ENCODE data around the gene EDEM1.
A peak's percentile ranks its signal among the peaks of the same experiment; 100 is the strongest.
"Not testable (repeated sequence)": the region's sequence is repeated elsewhere in the genome, so short reads cannot be mapped to it uniquely, and the experiment has no call there.

The EDEM1 gene

DNA sequence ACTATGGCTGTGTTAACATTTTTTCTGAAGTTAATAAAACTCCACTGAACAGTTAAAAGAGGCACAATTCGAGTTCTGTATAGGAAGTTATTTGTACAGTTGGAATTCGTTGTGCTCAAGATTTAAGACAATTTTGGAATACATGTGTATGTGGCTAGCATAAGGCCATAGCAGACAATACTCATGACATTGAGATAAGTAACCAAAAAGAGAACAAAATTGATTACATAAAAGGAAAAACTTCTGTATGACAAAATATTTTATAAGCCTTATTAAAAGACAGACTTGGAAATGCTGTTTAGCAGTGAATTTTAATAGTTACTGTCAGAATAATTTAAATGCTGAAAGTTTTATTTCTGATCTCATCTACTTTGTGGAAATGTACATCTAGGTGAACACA lies 17.7 kb upstream of the EDEM1 start:
- no peak overlapping the region for H3K27ac ChIP-seq (ENCODE audit: insufficient read depth, low read length, poor library complexity, severe bottlenecking)
- no peaks in the 10 kb centered on the region for H3K27me3 ChIP-seq (replicated peaks; ENCODE audit: control insufficient read depth, insufficient read depth, low read length, poor library complexity, severe bottlenecking)
- H3K4me3 ChIP-seq (ENCODE audit: insufficient read depth, low read depth, low read length, poor library complexity, severe bottlenecking): no peak overlapping the region
- H3K4me1 ChIP-seq (ENCODE audit: control insufficient read depth, insufficient read depth, low read length, poor library complexity, severe bottlenecking): no peaks in the 10 kb centered on the region
- peaks cover 32% of the 10 kb centered on the region for H3K36me3 ChIP-seq (ENCODE audit: control insufficient read depth, insufficient read depth, low read length)
- H3K9me3 ChIP-seq (ENCODE audit: control insufficient read depth, low read length): no peaks in the 10 kb centered on the region
- DNase-seq: no peak

- Histone ChIP-seq H3K27ac (ENCODE audit: insufficient read depth, low read length, poor library complexity, severe bottlenecking) (no peak overlapping the region), H3K9me3 (ENCODE audit: control insufficient read depth, low read length) (no peaks in the 10 kb centered on the region), H3K4me1 (ENCODE audit: control insufficient read depth, insufficient read depth, low read length, poor library complexity, severe bottlenecking) (no peaks in the 10 kb centered on the region), H3K4me3 (ENCODE audit: insufficient read depth, low read depth, low read length, poor library complexity, severe bottlenecking) (no peak overlapping the region), H3K36me3 (ENCODE audit: control insufficient read depth, insufficient read depth, low read length) (peaks cover 43% of the 10 kb centered on the region), H3K27me3 (replicated peaks; ENCODE audit: control insufficient read depth, insufficient read depth, low read length, poor library complexity, severe bottlenecking) (no peaks in the 10 kb centered on the region)
- no peak for DNase-seq
Measured at GRCh38 chr3:5170975-5171374, 16.5 kb upstream of the EDEM1 start.

GRCh38 chr3:5172018-5172417 lies 15.5 kb upstream of the EDEM1 start:
- H3K4me3 ChIP-seq (ENCODE audit: insufficient read depth, low read depth, low read length, poor library complexity, severe bottlenecking): no peak overlapping the region
- no peak for DNase-seq
- H3K27ac ChIP-seq (ENCODE audit: insufficient read depth, low read length, poor library complexity, severe bottlenecking): no peak overlapping the region
- no peaks in the 10 kb centered on the region for H3K4me1 ChIP-seq (ENCODE audit: control insufficient read depth, insufficient read depth, low read length, poor library complexity, severe bottlenecking)
- H3K27me3 ChIP-seq (replicated peaks; ENCODE audit: control insufficient read depth, insufficient read depth, low read length, poor library complexity, severe bottlenecking): no peaks in the 10 kb centered on the region
- peaks cover 47% of the 10 kb centered on the region for H3K36me3 ChIP-seq (ENCODE audit: control insufficient read depth, insufficient read depth, low read length)
- H3K9me3 ChIP-seq (ENCODE audit: control insufficient read depth, low read length): no peaks in the 10 kb centered on the region

GRCh38 chr3:5179036-5179435 lies 8.5 kb upstream of the EDEM1 start:
- not testable (repeated sequence) for DNase-seq; H3K27me3 ChIP-seq (replicated peaks; ENCODE audit: control insufficient read depth, insufficient read depth, low read length, poor library complexity, severe bottlenecking); H3K4me1 ChIP-seq (ENCODE audit: control insufficient read depth, insufficient read depth, low read length, poor library complexity, severe bottlenecking); H3K9me3 ChIP-seq (ENCODE audit: control insufficient read depth, low read length); H3K27ac ChIP-seq (ENCODE audit: insufficient read depth, low read length, poor library complexity, severe bottlenecking); H3K4me3 ChIP-seq (ENCODE audit: insufficient read depth, low read depth, low read length, poor library complexity, severe bottlenecking)
- peaks cover 42% of the 10 kb centered on the region for H3K36me3 ChIP-seq (ENCODE audit: control insufficient read depth, insufficient read depth, low read length)

GRCh38 chr3:5181469-5182141 lies 5.9 kb upstream of the EDEM1 start:
- Histone ChIP-seq H3K27me3 (replicated peaks; ENCODE audit: control insufficient read depth, insufficient read depth, low read length, poor library complexity, severe bottlenecking) (no peaks in the 10 kb centered on the region), H3K4me3 (ENCODE audit: insufficient read depth, low read depth, low read length, poor library complexity, severe bottlenecking) (no peak overlapping the region), H3K36me3 (ENCODE audit: control insufficient read depth, insufficient read depth, low read length) (peaks cover 22% of the 10 kb centered on the region), H3K27ac (ENCODE audit: insufficient read depth, low read length, poor library complexity, severe bottlenecking) (no peak overlapping the region), H3K9me3 (ENCODE audit: control insufficient read depth, low read length) (no peaks in the 10 kb centered on the region), H3K4me1 (ENCODE audit: control insufficient read depth, insufficient read depth, low read length, poor library complexity, severe bottlenecking) (peaks cover 3% of the 10 kb centered on the region)
- no peak for DNase-seq

DNA sequence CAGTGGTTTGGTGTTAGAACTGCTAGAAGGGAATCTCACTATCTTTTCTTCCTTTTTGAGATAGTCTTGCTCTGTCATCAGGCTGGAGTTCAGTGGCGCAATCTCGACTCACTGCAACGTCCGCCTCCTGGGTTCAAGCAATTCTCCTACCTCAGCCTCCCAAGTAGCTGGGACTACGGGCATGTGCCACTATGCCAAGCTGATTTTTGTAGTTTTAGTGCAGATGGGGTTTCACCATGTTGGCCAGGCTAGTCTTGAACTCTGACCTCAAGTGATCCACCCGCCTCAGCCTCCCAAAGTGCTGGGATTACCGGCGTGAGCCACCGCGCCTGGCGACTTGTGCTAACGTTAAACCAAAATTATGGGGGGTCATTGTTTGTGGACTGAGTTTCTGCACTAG lies 3.8 kb upstream of the EDEM1 start:
- H3K9me3 ChIP-seq (ENCODE audit: control insufficient read depth, low read length); H3K27me3 ChIP-seq (replicated peaks; ENCODE audit: control insufficient read depth, insufficient read depth, low read length, poor library complexity, severe bottlenecking); H3K4me1 ChIP-seq (ENCODE audit: control insufficient read depth, insufficient read depth, low read length, poor library complexity, severe bottlenecking); DNase-seq; H3K27ac ChIP-seq (ENCODE audit: insufficient read depth, low read length, poor library complexity, severe bottlenecking); H3K4me3 ChIP-seq (ENCODE audit: insufficient read depth, low read depth, low read length, poor library complexity, severe bottlenecking): not testable (repeated sequence)
- H3K36me3 ChIP-seq (ENCODE audit: control insufficient read depth, insufficient read depth, low read length): peaks cover 11% of the 10 kb centered on the region

DNA sequence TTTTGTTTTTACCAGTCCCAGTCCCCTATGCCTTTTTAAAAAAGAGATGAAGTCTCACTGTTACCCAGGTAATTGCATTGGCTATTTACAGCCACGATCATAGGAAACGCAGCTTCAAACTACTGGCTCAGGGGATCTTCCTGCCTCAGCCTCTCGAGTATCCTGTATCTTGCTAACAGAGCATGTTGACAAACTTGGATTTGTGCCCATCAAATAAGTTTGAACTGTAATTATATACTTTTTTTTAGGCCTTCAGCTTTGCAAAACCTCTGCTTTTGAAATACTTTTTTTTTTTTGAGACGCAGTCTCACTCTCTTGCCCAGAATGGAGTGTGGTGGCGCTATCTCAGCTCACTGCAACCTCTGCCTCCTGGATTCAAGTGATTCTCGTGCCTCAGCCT lies 3.0 kb upstream of the EDEM1 start:
- no peaks in the 10 kb centered on the region for H3K27me3 ChIP-seq (replicated peaks; ENCODE audit: control insufficient read depth, insufficient read depth, low read length, poor library complexity, severe bottlenecking)
- H3K4me3 ChIP-seq (ENCODE audit: insufficient read depth, low read depth, low read length, poor library complexity, severe bottlenecking): no peak overlapping the region
- peaks cover 6% of the 10 kb centered on the region for H3K36me3 ChIP-seq (ENCODE audit: control insufficient read depth, insufficient read depth, low read length)
- no peak for DNase-seq
- H3K27ac ChIP-seq (ENCODE audit: insufficient read depth, low read length, poor library complexity, severe bottlenecking): no peak overlapping the region
- no peaks in the 10 kb centered on the region for H3K9me3 ChIP-seq (ENCODE audit: control insufficient read depth, low read length)
- H3K4me1 ChIP-seq (ENCODE audit: control insufficient read depth, insufficient read depth, low read length, poor library complexity, severe bottlenecking): peaks cover 8% of the 10 kb centered on the region

GRCh38 chr3:5185093-5185673 lies 2.3 kb upstream of the EDEM1 start:
- DNase-seq: no peak
- Histone ChIP-seq H3K4me3 (ENCODE audit: insufficient read depth, low read depth, low read length, poor library complexity, severe bottlenecking) (no peak overlapping the region), H3K36me3 (ENCODE audit: control insufficient read depth, insufficient read depth, low read length) (no peaks in the 10 kb centered on the region), H3K27me3 (replicated peaks; ENCODE audit: control insufficient read depth, insufficient read depth, low read length, poor library complexity, severe bottlenecking) (no peaks in the 10 kb centered on the region), H3K9me3 (ENCODE audit: control insufficient read depth, low read length) (no peaks in the 10 kb centered on the region), H3K4me1 (ENCODE audit: control insufficient read depth, insufficient read depth, low read length, poor library complexity, severe bottlenecking) (peaks cover 8% of the 10 kb centered on the region), H3K27ac (ENCODE audit: insufficient read depth, low read length, poor library complexity, severe bottlenecking) (no peak overlapping the region)

- H3K27me3 ChIP-seq (replicated peaks; ENCODE audit: control insufficient read depth, insufficient read depth, low read length, poor library complexity, severe bottlenecking): no peaks in the 10 kb centered on the region
- no peaks in the 10 kb centered on the region for H3K9me3 ChIP-seq (ENCODE audit: control insufficient read depth, low read length)
- no peak overlapping the region for H3K27ac ChIP-seq (ENCODE audit: insufficient read depth, low read length, poor library complexity, severe bottlenecking)
- no peaks in the 10 kb centered on the region for H3K36me3 ChIP-seq (ENCODE audit: control insufficient read depth, insufficient read depth, low read length)
- DNase-seq: no peak
- H3K4me3 ChIP-seq (ENCODE audit: insufficient read depth, low read depth, low read length, poor library complexity, severe bottlenecking): no peak overlapping the region
- H3K4me1 ChIP-seq (ENCODE audit: control insufficient read depth, insufficient read depth, low read length, poor library complexity, severe bottlenecking): peaks cover 8% of the 10 kb centered on the region
Measured at GRCh38 chr3:5186089-5186857, 1.2 kb upstream of the EDEM1 start.

DNA sequence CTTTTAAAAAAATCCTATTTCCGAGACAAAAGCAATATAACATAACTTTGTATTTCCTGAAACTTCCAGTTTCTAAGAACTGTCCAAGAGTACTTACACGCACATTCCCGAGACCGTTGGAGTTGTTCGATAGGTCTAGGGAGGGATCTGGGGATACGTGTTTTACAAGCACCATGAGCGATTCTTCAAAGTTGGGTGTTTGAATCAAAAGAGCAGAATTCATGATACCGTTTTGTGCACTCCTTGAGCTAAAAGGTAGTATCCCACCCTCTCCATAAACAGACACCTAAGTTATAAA lies 700 bp upstream of the EDEM1 start:
- DNase-seq: no peak
- H3K27ac ChIP-seq (ENCODE audit: insufficient read depth, low read length, poor library complexity, severe bottlenecking): peak overlapping the region; percentile 82

More for the DNA sequence above, 700 bp upstream of the EDEM1 start:
- no peaks in the 10 kb centered on the region for H3K27me3 ChIP-seq (replicated peaks; ENCODE audit: control insufficient read depth, insufficient read depth, low read length, poor library complexity, severe bottlenecking)
- peaks cover 8% of the 10 kb centered on the region for H3K4me1 ChIP-seq (ENCODE audit: control insufficient read depth, insufficient read depth, low read length, poor library complexity, severe bottlenecking)
- H3K36me3 ChIP-seq (ENCODE audit: control insufficient read depth, insufficient read depth, low read length): no peaks in the 10 kb centered on the region
- no peaks in the 10 kb centered on the region for H3K9me3 ChIP-seq (ENCODE audit: control insufficient read depth, low read length)
- peak overlapping the region; percentile 62 for H3K4me3 ChIP-seq (ENCODE audit: insufficient read depth, low read depth, low read length, poor library complexity, severe bottlenecking)

All from effector memory CD4-positive, alpha-beta T cell (primary cell).